Renal cortical epithelial cell (primary cell): ENCODE data around the gene GTPBP2. TPM values are rescaled to one million over a fixed set of nuclear protein-coding genes. Genes with fewer than 3 reads are reported as not detected.
"Not testable (repeated sequence)": the region's sequence is repeated elsewhere in the genome, so short reads cannot be mapped to it uniquely, and the experiment has no call there.

Source experiments
- DNase-seq: peaks from one replicate; pipeline ENCODE4 v3.0.0-alpha.2; 2011; ENCODE audit warnings: low read depth
- total RNA-seq: library from RNA; depleted of rRNA; stranded (reverse); fragments of >200 nt; gene quantifications from 2 replicates; pipeline ENCODE4 v1.2.3, GENCODE V29; 2014

GTPBP2 gene
- total RNA-seq, 1 donor from 2014 or later = 53.2 TPM

DNA sequence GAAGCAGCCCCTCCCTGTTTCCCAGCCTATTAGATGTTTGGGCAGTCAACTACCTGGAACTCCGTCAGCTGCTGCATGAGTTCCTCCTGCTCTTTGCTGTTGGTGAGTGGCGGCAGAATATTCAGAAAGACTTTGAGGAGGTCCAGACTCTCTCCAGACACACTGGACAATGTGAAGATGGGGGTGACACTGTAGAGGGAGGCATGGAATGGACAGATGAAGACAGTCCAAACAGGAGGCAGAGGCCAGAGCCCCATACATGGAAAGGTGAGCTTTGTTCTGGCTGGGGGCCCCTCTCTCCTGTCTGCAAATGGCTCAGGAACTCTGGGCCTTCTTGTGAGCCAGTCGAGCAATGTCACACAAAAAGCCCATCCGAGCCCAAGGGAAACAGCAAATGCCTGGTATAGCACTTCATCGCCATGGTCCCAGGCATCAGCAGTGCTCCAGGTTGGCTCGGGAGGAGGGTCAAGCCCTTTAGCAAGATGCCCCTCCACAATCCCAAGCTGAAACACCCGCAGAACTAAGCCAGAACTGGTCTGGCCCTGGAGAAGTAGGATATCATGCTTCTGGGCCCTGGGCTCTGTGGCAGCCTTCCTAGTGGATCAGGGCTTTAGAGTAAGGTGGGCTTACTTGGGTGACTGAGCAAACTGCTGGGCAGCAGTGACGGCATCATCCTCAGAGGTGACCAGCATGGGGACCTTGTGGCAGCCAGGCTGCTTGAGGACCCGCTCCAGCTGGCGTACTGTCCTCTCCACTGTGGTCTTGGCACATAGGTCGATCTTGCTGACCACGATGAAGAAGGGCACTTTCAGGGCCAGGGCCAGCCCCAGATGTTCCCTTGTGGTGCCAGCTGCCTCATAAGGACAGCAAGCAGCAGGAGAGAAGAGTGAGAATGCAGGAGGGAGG, 4.9 kb downstream of the GTPBP2 start:
- DNase-seq = no peak

DNA sequence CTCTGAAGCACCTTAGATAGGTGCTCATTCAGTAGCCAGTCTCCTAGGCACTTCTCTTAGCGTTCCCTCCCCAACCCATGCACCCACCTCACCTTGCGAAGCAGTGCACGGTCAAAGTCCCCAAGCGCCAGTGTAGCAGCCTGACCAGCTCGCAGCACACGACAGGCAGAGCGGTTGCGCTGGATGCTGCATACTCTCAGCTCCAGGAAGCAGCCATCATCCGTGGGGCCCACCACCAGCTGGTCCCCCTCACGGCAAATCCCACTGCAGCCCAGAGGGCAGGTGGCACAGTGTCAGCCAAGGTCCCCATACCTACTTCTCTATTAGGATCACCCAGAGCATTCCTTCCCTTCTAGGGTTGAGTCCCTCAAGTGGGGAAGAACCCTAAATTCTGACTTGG, 6.5 kb downstream of the GTPBP2 start:
- no peak for DNase-seq

DNA sequence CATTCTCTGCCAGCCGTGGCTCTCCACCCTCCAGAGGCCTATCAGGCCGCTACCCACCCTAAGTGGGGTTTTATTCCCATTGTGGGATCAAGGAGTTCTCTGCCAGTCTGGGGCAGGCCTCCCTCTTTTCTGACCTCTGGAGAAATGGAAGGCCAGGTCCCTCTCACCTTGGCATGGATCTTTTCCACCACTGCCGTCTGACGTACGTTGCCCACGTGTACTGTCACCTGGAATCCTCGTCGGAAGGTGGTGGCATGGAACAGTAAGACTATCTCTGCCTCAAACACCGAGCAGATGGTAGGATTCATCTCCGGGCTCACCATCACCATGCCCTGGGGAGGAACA, 7.3 kb downstream of the GTPBP2 start:
- DNase-seq = no peak

DNA sequence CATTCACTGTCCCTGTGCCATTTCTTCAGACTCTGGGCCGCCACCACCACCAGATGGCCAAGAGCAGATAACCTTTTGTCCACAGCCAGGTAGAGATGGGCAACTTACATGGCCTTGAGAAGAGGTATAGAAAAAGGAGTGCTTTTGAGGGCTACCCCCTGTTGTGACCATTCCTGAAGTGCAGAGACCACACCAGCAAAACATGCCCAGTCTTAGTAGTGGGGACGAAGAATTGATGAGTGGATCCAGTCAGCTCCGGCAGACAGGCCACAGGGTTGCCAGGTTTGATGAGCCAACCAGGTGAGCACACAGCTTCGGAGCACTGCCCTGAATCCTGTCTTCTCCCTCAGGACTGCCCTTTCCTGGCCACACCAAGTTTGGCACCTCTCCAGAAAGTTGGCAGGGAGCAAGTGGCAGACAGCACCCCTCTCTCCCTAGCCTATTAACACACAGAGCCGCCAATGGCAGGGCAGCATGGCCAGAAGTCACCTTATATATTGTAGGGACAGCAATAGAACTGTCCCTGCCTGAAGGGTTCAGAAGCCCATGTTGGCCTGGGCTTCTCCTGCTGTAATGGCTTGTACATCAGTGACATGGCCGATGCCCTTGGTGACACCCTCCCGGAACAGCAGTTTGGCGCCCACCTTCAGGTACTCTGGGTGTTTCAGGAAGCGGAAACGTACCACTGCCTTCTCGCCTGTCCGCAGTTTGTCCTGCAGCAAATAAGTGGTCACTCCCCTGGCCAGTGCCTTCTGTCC, 7.8 kb downstream of the GTPBP2 start:
- DNase-seq = no peak

DNA sequence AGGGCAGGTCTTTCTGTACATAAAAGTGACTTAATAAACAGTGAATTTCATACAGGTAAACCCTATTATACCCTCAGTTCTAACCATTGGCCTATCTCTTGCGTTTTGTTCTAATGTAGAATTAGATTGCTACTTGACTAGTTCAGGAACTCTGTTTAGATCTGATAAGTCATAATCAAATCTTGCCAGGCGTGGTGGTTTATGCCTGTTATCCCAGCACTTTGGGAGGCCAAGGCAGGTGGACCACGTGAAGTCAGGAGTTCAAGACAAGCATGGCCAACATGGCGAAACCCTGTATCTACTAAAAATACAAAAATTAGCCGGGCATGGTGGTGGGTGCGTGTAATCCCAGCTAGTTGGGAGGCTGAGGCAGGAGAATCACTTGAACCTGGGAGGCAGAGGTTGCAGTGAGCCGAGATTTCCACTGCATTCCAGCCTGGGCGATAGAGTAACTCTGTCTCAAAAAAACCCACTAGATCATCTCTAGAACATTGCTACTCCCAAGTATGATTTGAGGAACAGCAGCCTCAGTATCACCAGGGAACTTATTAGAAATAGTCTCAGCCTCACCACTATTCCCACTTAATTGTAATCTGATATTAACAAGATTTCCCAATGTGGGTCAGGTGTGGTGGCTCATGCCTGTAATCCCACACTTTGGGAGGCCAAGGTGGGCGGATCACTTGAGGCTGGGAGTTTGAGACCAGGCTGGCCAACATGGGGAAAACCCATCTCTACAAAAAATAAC, 12.2 kb downstream of the GTPBP2 start:
- DNase-seq = no peak

DNA sequence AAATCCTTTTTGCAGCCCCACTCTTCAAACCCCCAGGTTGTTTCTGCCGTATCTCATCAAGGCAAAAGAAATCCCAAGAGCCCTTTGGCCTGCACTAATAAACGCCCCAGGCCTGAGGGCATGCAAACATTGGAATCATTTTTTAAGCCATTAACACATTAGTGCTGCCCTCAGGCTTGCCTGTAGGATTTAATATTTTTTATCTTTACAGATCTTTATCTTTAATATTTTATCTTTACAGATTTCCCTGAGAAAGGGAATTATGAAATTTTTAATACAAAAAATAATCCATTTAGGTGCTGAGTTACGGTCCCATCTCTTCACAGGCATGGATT, 14.7 kb downstream of the GTPBP2 start:
- no peak for DNase-seq

DNA sequence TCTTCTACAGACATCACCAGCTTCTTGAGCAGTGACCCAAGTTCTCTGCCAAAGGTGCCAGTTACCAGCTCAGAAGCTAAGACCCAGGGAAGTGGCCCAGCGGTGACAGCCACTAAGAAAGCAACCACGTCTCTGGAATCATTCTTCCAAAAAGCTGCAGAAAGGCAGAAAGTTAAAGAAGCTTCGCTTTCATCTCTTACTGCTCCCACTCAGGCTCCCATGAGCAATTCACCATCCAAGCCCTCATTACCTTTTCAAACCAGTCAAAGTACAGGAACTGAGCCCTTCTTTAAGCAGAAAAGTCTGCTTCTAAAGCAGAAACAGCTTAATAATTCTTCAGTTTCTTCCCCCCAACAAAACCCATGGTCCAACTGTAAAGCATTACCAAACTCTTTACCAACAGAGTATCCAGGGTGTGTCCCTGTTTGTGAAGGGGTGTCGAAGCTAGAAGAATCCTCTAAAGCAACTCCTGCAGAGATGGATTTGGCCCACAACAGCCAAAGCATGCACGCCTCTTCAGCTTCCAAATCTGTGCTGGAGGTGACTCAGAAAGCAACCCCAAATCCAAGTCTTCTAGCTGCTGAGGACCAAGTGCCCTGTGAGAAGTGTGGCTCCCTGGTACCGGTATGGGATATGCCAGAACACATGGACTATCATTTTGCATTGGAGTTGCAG, 15.2 kb downstream of the GTPBP2 start:
- no peak for DNase-seq

DNA sequence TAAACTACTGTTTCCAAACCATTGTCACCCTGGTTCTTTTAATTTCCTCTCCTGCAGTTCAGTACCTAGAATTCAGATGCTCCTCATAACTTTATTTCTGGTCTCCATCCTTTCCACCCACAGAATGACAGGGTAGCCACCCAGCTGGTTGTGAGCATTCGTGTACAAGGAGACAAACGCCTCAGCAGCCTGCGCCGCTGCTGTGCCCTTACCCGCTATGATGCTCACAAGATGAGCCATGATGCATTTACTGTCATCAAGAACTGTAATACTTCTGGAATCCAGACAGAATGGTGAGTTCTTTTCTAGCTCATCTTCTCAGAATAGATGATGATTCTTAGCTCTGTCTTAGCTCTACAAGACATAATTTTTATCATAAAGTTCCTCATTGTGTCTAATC, 18.6 kb downstream of the GTPBP2 start:
- DNase-seq = no peak

DNA sequence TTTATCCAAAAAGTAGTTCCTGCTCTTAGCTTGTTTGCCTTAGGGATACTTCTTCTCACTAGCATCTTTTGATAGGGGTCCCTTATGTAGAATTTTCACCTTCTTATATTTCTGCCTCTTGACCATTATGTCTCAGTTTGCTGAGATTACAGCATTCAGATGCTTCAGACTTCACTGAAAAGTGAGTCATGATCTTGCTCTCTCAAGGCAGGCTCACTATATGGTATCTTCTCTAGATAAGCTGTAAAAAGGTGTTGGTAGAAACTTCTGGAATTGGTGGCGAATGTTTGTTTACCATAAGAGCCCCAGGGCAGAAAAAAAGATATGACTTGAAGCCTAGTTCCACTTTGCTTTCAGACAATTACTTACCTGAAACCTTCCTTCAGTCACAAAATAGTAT, 19.7 kb downstream of the GTPBP2 start:
- no peak for DNase-seq

DNA sequence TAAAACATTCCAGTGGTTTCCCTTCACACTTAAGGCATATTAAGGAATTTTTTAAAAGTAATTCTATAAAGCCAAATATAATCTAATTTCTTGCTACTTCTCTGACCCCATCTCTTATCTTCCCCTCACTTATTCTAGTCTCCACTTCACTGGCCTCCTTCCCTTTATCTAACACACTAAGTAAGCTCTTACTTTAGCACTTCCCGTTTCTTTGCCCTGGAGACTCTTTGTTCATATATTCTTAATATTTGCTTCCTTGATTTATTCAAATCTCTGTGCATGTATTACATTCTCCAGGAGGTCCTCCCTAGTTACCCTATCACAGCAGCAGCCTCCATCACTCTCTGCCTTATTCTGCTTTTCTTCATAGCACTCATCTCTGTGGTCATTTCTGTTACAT, 20.3 kb downstream of the GTPBP2 start:
- DNase-seq = no peak

DNA sequence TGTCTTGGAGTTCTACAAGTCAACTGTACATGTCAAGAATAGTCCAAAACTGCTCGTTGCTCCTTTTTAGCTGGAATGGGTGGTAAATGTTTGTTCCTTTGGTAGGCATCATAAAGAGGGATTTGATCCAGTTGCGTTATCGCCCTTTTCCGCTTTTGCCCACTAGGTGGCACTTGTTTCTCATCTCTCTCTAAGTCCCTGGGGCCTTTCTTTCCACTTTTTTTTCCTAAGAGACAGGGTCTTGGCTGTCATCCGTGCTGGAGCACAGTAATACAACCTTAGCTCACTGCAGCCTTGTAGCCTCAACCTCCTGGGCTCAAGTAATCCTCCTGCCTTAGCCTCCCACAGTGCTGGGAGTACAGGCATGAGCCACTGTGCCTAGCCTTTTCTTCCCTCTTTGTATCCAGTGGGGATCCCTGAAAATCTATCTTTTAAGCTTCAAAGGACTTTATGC, 20.7 kb downstream of the GTPBP2 start:
- peak; percentile 79 for DNase-seq

DNA sequence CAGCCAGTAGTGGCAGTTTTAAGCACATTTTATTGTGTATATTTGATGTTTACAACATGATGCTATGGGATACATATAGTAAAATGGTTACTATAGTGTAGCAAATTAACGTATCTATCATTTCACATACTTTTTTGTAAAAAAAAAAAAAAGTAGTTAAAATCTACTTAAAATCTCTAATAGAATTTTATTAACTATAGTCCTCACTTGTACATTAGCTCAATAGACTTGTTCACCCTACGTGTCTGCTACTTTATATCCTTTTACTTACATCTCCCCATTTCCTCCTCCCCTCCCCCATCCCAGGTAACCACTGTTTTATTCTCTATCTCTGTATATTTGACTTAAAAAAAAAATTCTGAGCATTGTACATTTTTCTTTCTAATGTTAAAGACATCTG, 23.0 kb downstream of the GTPBP2 start:
- DNase-seq = no peak

DNA sequence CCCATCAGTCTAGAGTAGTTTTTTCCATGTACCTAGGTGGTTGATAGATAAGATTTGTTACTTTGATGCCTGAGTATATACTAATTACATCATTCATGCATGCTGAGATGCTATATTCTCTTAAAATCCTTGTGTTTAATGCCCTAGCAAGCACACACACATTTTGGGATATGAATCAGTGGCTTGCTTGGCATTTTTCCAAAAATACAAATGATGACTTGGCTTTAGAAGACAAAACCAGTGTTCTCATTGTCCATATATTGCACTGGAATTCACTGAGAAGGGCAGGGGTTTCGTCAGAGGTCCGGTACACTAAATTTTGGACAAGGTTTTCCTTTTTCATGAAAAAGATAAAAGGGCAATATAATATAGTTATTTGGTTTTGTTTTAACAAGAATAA, 24.9 kb downstream of the GTPBP2 start:
- DNase-seq = no peak

DNA sequence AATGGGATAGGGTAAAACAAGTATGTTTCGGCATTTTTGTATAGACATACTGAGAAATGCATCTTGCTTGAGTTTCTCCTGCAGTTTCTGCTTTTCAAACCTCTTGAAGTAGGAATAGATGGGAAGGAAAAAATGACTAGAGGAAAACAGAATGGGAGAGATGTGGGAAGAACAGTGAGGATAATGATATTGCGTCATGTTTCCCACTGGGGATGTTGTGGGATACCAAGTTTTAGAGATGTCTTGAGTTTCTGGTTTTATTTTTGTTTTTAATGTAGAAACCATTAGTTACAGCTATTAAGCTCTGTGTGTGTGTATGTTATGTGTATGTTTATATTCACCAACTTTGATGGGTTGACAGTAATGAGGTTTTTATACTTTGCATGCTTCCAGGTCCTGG, 28.5 kb downstream of the GTPBP2 start:
- DNase-seq = no peak

DNA sequence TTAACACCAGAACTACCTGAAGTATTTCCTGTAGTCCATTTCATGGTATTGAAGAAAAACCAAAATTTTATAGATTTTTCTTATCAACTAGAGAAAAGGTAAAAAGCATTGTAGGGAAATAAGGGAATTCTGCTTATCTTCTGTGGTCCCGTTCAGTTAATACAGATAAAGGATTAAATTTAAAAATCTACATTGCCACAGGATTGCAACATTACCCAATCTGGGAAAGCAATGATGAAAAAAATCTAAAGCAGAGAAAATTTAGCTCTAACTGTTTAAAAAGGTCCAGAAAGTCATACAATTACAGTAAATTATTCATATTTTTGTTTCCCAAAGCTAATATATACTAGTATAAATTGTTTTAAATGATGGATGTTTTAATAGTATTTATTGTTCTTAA, 35.1 kb downstream of the GTPBP2 start:
- no peak for DNase-seq

DNA sequence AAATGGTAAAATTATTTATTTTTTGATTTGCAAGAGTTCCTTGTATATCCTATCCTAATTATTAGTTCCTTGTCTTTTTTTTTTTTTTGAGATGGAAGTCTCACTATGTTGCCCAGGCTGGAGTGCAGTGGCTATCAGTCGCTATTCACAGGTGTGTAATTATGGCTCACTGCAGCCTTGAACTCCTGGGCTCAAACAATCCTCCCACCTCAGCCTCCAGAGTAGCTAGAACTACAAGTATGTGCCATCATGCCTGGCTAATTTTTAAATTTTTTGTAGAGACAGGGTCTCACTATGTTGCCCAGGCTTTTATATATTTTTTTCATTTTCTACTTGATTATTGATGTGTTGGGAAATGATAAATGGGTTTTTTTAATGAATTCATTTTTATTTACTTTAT, 39.5 kb downstream of the GTPBP2 start:
- not testable (repeated sequence) for DNase-seq

DNA sequence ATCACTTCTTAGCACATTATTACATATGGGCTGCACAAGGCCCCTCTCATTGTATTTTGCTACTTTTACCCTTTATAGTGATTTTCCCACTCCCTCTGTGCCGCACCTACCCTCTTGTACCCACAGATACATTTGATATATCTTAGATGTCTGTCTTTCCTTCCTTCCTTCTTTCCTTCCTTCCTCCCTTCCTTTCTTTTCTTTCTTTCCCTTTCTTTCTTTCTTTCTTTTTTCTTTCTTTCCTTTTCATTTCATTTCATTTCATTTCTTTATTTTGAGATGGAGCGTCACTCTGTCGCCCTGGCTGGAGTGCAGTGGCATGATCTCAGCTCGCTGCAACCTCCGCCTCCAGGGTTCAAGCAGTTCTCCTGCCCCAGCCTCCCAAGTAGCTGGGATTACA, 40.9 kb downstream of the GTPBP2 start:
- DNase-seq = no peak

DNA sequence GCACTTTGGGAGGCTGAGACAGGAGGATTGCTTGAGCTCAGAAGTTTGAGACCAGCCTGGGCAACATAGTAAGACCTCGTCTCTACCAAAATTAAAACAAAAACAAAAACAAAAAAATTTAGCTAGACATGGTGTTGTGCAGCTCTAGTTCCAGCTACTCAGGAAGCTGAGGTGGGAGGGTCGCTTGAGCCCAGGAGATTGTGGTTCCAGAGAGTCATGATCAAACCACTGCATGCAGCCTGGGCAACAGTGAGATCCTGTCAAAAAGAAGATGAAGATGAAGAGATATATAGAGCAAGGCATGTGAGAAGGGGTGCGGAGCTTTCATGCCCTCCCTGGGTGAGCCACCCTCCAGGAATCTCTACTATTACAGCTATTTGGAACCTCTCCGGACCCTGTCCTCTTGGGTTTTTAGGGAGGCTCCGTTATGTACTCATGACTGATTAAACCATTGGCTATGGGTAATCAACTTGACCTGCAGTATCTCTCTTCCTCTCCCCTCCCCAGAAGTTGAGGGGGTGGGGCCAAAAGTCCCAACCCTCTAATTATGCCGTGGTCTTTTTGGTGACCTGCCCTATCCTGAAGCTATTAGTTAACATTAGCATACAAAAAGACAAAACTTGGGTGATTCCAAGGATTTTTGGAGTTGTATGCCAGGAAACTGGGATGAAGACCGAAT, 44.0 kb downstream of the GTPBP2 start:
- no peak for DNase-seq

DNA sequence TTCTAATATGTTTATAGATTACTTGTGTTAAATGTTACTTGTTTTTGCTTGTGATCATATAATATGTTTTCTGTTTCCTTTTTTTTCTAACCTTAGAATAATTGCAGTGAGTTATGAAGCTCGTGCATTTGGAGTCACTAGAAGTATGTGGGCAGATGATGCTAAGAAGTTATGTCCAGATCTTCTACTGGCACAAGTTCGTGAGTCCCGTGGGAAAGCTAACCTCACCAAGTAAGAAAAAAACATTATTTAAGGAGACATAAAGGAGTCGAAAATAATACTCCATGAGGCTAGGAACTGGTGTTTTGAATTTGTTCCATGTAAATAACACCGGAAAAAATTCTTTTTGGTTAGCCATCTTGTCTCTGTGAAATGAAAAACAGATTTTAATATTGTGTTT, 46.2 kb downstream of the GTPBP2 start:
- no peak for DNase-seq

DNA sequence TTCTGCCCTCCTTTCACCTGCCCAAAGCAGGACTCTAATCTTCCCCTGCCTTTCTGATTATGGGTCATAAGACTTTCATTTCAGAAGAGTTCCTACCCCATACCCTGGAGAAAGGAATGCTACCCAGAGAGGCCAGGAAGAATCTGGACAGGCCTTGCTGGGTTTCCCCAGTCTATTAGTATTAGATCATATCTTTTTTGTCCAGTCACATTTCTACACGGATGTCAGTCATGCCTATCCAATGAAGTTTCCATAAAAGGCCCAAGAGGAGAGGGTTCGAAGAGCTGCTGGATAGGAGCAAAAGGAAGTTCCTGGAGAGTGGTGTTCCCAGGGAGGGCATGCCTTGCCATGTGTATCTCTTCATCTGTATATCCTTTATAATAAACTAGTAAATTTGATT, 49.9 kb downstream of the GTPBP2 start:
- DNase-seq = peak; percentile 76

DNA sequence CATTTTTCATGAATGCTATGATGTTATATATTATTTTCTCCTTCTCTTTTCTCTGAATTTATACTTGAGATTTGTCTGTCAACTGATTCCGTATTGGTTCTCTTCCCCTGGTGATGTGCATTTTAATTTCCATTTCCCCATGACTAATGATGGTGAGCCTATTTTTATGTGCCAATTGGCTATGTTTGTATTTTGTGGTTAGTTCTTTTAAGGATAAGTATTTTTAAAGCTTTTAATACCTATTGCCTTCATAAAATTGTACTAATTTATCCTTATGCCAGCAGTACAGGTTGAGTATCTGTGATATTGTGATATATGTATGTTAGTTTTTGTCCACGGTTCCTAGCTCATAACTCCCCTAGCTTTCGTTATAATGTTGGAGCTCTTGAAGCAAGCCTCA, 50.3 kb downstream of the GTPBP2 start:
- peak; percentile 6 for DNase-seq
